Stimulated activated CD4-positive, alpha-beta T cell treated with anti-CD3 and anti-CD28 coated beads, Interleukin-4, amount 100 ng/mL, for 1 hour (primary cell): ENCODE data around the gene FRMPD3.

ENCODE experiments used
- DNase-seq: peaks from one replicate; pipeline ENCODE4 v3.0.0-alpha.2; 2020

The FRMPD3 gene

DNA sequence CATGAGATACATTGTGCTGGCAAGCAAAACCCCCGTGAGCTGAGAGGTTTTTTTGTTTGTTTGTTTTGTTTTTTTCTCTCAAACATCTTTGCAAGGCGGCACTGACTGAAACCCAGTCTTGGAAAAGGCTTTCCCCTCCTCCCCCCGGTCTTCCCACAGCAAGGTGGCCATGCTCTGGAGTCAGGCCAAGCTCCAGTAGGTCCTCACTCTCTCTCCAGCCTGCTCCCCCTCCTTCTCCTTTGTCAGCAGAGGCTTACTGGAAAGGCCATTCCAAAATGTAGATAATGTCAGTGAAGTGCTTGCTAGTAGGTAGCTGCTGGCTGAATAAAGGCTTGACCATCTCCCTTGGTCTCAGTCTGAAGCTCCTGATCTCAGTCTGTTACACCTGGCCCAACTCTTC lies 32.6 kb downstream of the FRMPD3 start:
- no peak for DNase-seq

DNA sequence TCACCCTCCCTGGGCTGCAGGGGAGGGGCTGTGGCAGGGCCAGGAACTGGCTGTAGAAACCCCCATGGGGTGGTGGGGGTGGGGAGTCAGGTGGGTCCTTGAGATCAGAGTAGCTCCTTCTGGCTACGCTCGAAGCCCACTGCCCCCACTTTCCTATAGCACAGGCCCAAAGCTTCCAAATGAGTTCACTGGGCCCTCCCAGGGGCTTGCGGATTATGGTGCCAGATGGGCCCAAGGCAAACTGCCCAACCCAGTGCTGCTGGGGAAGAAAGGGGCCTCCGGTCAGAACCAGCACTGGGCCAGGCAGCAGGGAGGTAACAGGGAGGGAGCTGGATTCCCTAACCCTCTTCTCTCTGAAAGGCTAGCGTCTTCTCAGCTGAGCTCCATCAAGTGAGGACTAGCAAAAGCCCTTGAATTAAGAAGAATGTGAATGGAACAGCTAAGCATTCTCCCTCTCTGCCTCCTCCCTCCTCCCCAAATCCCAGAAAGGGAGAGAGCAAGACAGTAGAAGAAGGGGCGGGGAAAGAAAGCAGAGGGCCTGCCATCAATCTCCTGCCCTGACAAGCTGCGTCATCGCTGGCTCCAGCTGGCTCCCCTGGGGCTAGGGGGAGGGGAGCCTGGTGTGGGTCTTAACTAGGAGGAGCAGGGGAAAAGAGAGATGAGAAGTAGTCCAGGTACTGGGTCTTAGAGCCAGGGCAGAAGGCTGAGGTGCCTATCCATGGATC lies 34.7 kb downstream of the FRMPD3 start:
- DNase-seq: no peak

DNA sequence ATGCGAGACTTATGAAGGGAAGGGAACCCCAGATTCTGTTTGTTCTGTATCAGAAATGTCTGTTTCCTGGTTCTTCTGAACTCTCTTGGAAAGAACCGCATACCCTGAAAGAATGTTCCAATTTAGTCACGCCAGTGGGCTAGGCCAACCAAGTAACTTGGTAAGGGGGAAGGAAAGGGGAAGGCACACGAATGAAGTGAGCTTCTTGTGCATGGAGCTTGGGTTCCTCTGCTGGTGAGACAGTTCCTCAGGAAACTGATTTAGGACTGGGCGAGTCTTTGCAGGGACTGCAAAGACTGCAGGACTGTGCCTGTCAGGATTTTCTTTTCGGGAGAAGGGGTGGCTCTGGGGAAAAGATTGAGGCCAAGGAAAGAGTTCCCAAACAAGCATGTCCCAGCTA lies 35.6 kb downstream of the FRMPD3 start:
- no peak for DNase-seq

DNA sequence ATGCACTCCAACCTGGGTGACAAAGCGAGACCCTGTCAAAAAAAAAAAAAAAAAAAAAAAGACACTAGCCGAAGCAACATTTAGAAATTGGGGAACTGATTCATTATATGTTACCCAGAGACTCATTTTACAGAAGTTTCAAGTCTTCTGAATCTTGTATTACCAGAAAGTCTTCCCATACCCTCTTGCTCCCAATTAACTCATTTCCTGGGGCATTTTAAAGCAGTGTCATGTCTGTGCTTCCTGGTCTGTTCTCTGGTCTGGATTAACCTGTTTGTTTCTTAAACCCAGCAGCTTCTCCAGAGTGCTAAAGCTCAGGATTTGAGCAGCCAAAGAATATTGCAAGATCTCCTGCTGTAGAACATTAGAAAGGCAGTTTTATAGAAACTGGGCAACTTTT lies 43.7 kb downstream of the FRMPD3 start:
- no peak for DNase-seq

DNA sequence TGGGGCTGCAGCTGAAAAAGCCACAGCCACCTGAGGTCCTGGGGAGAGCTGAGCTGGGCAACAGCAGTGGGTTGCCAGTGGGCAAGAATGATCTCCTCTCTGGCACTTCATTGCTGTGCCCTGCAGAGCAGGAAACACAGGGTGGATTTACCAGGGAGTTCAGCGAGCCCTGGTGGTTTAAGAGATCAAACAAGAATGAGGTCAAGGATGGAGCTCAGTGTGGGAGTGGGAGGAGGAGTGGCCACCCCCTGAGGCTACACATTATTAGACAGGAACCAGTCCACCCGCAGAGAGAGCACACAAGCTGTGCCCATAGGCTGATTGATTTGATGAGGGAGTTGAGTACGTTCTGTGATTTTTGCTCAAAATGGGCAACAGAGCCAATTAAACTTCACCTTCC lies 47.3 kb downstream of the FRMPD3 start:
- DNase-seq: no peak
